Eye (tissue), 1 donor: ENCODE measurements around the gene ARHGEF39.
"Not testable (repeated sequence)": the region's sequence is repeated elsewhere in the genome, so short reads cannot be mapped to it uniquely, and the experiment has no call there.

Source experiments
- DNase-seq: peaks from one replicate; pipeline ENCODE4 v3.0.0-alpha.2; 2015

The ARHGEF39 gene

GRCh38 chr9:35616681-35617459 is 48.1 kb downstream of the ARHGEF39 start:
- DNase-seq = peak; percentile 74

- peak; percentile 6 for DNase-seq
Measured at GRCh38 chr9:35615981-35616680, 48.9 kb downstream of the ARHGEF39 start.

DNA sequence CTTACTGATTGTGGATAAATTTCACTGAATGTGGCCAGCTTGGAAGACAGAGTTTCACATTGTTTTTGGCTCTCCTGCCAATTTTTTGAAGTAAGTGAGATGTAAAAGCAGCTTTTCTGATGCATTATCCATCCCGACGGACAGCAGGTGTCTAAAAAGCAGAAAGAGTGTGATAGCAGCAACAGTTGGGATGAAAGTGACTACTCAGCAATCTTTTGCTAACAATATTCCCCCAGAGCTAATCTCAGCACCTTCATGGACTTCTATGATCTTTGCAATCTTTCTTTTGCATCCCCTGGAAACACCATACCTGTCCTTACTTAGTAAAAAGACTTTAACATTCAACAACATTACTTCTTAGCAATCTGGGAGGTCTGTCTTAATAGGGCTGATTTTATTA is 52.2 kb downstream of the ARHGEF39 start:
- no peak for DNase-seq

GRCh38 chr9:35612066-35612465 is 52.9 kb downstream of the ARHGEF39 start:
- not testable (repeated sequence) for DNase-seq

- peak; percentile 66 for DNase-seq
Measured at GRCh38 chr9:35611230-35611797, 53.7 kb downstream of the ARHGEF39 start.

- no peak for DNase-seq
Measured at GRCh38 chr9:35609820-35610163, 55.2 kb downstream of the ARHGEF39 start.
